HG03520 (cell line): Measurements from ENCODE around the gene TIMM17B.
A peak's percentile ranks its signal among the peaks of the same experiment; 100 is the strongest.
"Not testable (repeated sequence)": the region's sequence is repeated elsewhere in the genome, so short reads cannot be mapped to it uniquely, and the experiment has no call there.

Experiments used
- ATAC-seq: cut with Tn5 transposase; IDR thresholded peaks from one replicate; pipeline ENCODE4 v1.9.1; 2021; ENCODE audit warnings: mild to moderate bottlenecking, moderate library complexity; ENCODE audit not compliant: unreplicated experiment

TIMM17B gene

DNA sequence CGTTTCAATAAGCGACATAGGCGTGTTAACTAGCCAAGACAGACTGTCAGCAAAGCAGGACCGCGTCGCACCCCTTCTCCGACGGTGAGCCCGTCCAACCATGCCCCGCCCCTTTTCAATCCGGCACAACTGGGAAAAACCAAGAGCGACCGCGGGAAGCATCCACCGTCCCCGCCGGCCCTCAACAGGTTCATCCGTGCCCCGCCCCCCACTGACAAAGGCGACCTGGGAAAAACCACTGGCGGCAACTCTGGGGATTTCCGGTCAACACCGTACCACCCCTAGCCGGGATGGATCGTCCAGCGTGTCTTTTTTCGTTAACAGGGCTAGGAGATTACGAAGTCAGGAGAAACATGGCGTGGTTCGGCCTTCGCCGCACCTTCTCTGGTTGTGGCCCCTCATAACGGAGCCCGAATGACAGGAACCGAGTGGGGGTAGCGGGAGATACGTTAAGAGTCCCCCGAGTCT, 377 bp downstream of the TIMM17B start:
- ATAC-seq = peak; percentile 3

DNA sequence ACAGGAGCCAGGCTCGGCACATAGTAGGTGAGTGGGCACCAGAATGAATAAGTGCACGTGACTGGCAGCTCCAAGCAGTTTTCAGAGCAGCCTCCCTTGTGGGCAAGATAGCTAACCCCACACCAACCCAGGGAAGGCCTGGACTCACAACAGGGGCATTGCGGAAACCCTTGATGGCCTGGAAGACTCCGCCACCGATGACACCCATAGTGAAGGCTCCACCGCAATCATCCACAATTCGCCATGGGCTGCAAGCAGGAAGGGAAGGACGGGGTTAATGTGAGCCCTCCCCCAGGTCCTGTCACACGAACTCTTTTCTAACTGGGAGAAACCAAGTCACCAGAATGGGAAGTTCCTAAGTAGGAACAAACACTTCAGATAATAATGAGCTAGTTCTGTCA, 957 bp downstream of the TIMM17B start:
- ATAC-seq = no peak

DNA sequence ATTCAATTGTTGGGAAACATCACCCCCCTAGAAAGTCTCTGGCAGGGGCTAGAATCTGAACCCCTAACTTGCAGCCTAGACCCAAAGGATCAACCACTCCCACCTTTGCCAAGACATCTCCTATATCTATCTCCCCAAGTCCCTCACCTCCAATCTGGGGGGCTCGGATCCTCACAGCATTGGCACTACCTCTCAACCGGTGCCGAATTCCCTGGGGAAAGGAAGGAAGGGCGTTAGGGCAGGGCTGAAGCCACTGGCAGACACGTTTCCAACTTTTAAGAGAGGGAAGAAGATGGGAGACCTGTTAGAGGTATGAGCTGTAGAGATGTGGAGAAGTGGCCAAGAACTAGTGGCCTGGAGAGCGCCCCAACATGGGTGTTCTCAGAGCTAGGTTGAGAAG, 2.7 kb downstream of the TIMM17B start:
- no peak for ATAC-seq

GRCh38 chrX:48893556-48894348, 3.8 kb downstream of the TIMM17B start:
- no peak for ATAC-seq

GRCh38 chrX:48892896-48893295, 4.7 kb downstream of the TIMM17B start:
- ATAC-seq = no peak

DNA sequence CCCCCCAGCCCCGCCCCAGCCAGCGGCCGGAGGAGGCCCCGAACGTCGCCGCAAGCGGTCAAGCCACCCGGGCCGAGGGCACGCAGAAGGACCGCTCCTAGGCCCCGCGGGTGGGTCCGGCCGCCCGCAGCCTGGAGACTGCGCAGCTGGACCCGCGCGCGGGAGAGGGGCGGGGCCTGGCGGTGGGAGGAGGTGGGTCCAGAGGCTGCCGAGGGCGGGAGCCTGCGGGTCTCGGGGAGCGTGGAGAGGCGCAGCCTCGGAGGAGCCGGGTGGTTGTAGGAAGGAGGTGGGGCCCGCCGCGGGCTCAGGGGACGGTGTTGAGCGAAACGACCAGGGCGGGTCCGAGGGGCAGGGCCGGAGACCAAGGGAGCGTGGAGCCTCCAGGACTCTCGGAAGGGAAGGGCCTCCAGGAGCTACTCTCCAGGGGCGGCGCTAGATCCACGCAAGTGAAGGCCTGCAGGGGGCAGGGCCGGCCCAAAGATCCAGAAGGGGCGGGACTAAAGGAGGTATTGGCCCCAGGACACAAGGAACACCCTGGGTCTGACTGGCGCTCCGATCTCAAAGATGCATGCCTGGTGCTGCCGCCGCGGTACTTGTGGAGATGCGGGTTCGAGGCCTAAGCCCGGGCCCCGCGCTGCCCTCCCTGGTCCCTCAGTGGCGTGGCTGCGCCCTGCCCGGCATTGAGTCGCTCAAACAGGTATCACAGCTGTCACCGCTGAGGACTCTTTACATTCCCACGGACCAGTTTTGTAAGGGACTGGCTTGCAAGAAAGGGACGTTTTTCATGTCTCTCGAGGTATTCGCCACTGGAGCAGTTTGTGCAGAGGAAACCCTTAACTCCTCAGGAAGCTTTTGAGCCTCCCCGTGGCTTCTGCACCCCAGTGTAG, 5.9 kb downstream of the TIMM17B start:
- ATAC-seq = peak; percentile 64

DNA sequence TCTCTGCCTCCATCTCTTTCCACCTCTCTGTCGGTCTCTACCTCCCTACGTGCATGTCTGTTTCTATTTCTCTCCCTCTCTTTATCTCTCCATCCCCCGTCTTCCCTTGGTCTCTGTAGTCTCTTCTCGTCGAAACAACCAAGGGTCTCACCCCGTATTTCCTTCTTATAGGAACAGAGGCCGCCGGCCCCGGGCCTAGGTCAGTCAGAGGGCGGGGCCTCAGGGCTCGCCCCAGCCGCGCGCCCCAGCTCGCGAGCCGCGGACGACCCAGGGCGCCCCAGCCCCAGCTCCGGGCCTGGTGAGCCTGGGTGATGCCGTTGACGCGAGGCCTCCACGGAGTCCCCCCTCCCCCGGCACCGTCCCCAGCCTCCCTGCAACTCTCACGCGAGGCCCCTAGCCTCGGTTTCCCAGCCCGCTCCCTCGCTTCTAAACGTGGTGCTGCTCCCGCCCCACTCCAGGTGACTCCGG, 6.6 kb downstream of the TIMM17B start:
- ATAC-seq = peak; percentile 19

GRCh38 chrX:48890296-48890925, 7.2 kb downstream of the TIMM17B start:
- no peak for ATAC-seq

DNA sequence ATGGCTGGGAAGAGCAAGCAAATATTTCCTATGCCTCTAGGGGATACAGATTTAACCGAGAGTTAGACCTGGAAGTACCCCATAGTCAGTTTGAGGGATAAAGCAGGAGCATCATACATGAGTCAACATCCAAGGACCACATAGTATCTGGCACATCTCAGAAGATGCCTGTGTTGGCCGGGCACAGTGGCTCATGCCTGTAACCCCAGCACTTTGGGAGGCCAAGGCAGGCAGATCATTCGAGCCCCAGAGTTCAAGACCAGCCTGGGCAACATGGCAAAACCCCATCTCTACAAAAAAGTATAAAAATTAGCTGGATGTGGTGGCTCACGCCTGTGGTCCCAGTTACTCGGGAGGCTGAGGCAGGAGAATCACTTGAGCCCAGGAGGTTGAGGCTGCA, 11.0 kb downstream of the TIMM17B start:
- ATAC-seq = not testable (repeated sequence)

DNA sequence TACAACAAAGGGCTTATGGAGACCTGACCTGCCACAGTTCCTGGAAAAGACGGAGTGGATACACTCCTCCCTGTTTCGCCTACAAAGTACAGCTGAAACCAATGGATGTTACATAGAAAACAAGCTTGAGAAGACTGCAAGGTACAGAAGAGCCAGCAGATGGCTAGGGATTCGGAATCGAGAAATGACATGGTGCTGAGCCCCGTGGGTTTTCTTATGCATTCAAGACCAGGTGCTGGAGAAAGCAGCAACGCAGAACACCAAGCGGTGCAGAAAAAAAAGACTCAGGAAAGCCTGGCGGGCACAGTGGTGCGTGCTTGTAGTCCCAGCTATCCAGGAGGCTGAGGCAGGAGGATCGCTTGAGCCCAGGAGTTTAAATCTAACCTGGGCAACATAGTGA, 13.8 kb downstream of the TIMM17B start:
- ATAC-seq = no peak

GRCh38 chrX:48876944-48877343, 20.6 kb downstream of the TIMM17B start:
- not testable (repeated sequence) for ATAC-seq

- not testable (repeated sequence) for ATAC-seq
These were observed 25.6 kb downstream of the TIMM17B start for GRCh38 chrX:48872017-48872416.

DNA sequence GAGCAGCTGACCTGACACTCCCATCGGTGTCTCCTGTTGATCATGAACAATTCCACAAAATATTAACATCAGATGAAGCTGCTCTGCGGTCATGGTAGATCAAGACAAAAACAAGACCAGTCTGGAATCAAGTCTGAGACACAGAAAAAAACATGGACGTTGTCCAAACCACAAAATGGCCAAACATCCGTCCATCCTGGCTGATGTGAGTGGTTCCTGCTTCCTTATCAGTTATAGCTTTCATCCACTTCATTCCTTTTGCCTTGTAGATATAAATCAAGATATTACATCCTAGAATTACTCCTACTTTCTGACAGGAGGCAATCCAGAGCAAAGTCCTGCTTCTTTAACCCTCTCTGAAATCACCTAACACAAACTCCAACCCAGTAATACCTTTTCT, 33.4 kb downstream of the TIMM17B start:
- no peak for ATAC-seq

DNA sequence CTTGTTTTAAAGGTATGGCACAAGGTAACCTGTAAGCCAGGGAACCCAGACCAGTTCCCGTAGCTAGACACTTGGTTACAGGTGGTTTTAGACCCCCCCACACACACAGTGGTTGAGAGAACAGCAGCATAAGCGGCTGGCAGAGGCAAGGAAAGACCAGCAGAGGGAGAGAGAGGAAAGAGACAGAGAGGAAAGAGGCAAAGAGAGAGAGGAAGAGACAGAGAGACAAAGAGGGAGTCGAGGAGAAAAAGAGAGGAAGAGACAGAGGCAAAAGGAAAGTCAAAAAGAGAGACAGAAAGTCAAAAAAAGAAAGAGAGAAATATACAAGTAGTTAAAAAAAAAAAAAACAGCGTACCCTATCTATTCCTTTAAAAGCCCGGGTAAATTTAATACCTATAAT, 42.7 kb downstream of the TIMM17B start:
- ATAC-seq = no peak

DNA sequence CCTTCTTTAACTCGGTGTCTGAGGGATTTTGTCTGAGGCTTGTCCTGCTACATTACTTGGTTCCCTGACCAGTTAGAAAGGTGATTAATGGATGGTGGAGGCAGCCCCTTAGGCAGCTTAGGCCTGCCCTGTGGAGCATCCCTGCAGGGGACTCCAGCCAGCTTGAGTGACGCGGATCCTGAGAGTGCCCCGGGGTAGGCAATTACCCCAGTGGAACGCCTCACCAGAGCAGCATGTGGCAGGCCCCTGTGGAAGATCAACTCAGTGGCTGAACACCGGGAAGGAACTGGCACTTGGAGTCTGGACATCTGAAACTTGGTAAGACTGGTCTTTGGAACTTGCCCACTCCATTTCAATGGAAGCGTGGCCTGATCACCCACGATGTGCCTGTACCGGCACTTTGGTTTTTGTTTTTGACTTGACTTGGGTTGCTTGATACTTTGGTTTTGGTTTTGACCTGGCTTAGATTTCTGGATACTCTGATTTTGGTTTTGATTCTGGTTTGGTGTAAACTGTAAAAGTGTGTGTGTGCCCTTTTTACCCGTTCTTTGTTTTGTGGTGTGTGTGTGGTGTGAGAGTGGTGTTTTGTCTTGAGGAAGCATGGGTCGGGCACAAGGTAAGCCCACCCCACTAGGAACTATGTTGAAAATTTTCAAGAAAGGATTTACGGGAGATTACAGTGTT, 43.3 kb downstream of the TIMM17B start:
- not testable (repeated sequence) for ATAC-seq

DNA sequence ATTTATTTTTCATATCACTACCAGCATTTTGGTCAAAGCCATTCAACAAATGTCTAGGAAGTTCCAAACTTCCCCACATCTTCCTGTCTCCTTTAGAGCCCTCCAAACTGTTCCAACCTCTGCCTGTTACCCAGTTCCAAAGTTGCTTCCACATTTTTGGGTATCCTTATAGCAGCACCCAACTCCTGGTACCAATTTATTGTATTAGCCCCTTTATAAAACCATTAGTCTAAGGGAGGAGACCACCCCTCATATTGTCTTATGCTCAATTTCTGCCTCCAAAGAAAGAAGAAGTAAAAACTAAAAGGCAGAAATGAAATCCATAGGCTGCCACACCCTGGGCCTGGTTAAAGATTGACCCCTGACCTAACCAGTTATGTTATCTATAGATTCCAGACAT, 44.1 kb downstream of the TIMM17B start:
- not testable (repeated sequence) for ATAC-seq

DNA sequence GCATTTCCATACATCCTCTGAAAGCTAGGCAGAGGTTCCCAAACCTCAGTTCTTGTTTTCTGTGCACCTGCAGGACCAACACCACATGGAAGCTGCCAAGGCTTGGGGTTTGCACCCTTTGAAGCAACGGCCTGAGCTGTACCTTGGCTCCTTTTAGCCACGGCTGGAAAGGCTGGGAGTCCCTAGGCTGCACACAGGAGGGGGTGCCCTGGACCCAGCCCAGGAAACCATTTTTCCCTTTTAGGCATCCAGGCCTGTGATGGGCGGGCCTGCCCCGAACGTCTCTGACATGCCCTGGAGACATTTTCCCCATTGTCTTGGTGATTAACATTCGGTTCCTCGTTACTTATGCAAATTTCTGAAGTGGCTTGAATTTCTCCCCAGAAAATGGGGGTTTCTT, 44.7 kb downstream of the TIMM17B start:
- ATAC-seq = no peak

DNA sequence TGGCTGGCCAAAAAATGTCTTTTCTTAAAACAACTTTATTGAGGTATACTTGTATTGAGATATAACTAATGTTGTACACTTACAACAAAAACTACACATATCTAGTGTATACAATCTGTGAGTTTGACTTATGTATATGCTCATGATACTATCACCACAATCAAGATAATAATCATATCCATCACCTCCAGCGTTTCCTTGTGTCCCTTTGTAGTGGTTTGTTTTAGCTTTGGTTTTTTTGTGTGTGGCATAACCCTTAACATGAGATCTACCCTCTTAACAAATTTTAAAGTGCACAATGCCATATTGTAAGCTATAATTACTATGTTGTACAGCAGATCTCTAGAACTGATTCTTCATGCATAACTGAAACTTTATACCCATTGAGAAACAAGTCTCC, 48.7 kb downstream of the TIMM17B start:
- no peak for ATAC-seq
